ENCODE results near the gene CRBN.

DNA sequence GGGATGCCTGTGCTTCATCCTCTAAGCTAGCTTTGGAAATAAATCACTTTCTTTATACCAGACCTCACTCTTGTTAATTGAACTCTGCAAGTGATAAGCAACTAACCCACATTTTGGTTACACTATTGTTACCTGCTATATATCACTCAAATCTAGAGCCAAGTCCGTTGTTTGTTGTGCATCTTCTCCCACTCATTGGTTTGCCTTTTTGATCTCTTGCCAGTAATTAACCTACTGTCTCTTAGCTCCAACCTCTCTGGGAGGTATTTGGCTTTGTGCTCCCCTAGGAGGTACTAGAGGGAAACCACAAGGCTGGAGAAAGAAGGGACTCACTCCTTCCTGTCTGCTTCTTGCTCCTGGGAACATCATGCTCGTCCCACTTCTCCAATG lies 12.8 kb upstream of the CRBN start:
- TF ChIP-seq EP300 (IDR thresholded peaks at IDR 0.05) = no peak
- TF ChIP-seq POLR2A (IDR thresholded peaks at IDR 0.05) = no peak
